SK-N-SH treated with all-trans-retinoic acid at 6 μM for 48 hours (cell line): ENCODE results near the gene SMYD3.

Experiments
- ATAC-seq: fragments of 200-7000 bp; cut with Tn5 transposase; 3 replicates; pipeline ENCODE4 v1.9.1; 2020; ENCODE audit warnings: mild to moderate bottlenecking, moderate library complexity
- ARNTL ChIP-seq: fragments of 450-650 bp; formaldehyde crosslinking; IDR thresholded peaks from 2 replicates; pipeline ENCODE4 v1.5.0; 2020; ENCODE audit warnings: low read depth, mild to moderate bottlenecking, moderate library complexity, borderline replicate concordance
- BACH2 ChIP-seq: fragments of 250-450 bp; sonication (Bioruptor Pico); IDR thresholded peaks from 2 replicates; pipeline ENCODE4 v1.9.0; 2021; ENCODE audit warnings: mild to moderate bottlenecking, borderline replicate concordance
- CSDC2 ChIP-seq: fragments of 250-450 bp; sonication (Bioruptor Pico); IDR thresholded peaks from 2 replicates; pipeline ENCODE4 v1.5.0; 2020; ENCODE audit warnings: mild to moderate bottlenecking, moderate library complexity
- ESRRG ChIP-seq: fragments of 250-450 bp; sonication (Bioruptor Pico); IDR thresholded peaks from 2 replicates; pipeline ENCODE4 v1.6.1; 2021; ENCODE audit warnings: mild to moderate bottlenecking
- GLIS3 ChIP-seq: fragments of 250-450 bp; sonication (Bioruptor Pico); IDR thresholded peaks from 2 replicates; pipeline ENCODE4 v1.5.0; 2020; ENCODE audit warnings: mild to moderate bottlenecking, moderate library complexity
- ISL1 ChIP-seq: fragments of 250-450 bp; sonication (Bioruptor Pico); IDR thresholded peaks from 2 replicates; pipeline ENCODE4 v2.1.2; 2022; ENCODE audit warnings: mild to moderate bottlenecking, moderate library complexity
- OSR1 ChIP-seq: fragments of 250-450 bp; sonication (Bioruptor Pico); IDR thresholded peaks from 2 replicates; pipeline ENCODE4 v1.8.0; 2022; ENCODE audit warnings: moderate library complexity, mild to moderate bottlenecking, inconsistent platforms
- PPARA ChIP-seq: fragments of 250-450 bp; sonication (Bioruptor Pico); IDR thresholded peaks from 2 replicates; pipeline ENCODE4 v1.5.0; 2020; ENCODE audit warnings: mild to moderate bottlenecking, borderline replicate concordance
- RARB ChIP-seq: fragments of 250-450 bp; sonication (Bioruptor Pico); IDR thresholded peaks from 2 replicates; pipeline ENCODE4 v1.8.0; 2021; ENCODE audit warnings: mild to moderate bottlenecking, moderate library complexity
- TCF4 ChIP-seq: fragments of 250-450 bp; sonication (Bioruptor Pico); IDR thresholded peaks from 2 replicates; pipeline ENCODE4 v1.8.0; 2021; ENCODE audit warnings: mild to moderate bottlenecking, moderate library complexity, borderline replicate concordance
- TOX ChIP-seq: fragments of 250-450 bp; sonication (Bioruptor Pico); IDR thresholded peaks from 2 replicates; pipeline ENCODE4 v1.8.0; 2021; ENCODE audit warnings: mild to moderate bottlenecking, moderate library complexity, borderline replicate concordance
- TSHZ2 ChIP-seq: fragments of 250-450 bp; sonication (Bioruptor Pico); IDR thresholded peaks from 2 replicates; pipeline ENCODE4 v1.5.0; 2020; ENCODE audit warnings: mild to moderate bottlenecking, moderate library complexity
- ZC3H10 ChIP-seq: fragments of 250-450 bp; sonication (Bioruptor Pico); IDR thresholded peaks from 2 replicates; pipeline ENCODE4 v1.5.1; 2021; ENCODE audit warnings: mild to moderate bottlenecking, moderate library complexity
- ZFP3 ChIP-seq: fragments of 250-450 bp; sonication (Bioruptor Pico); IDR thresholded peaks from 2 replicates; pipeline ENCODE4 v1.5.0; 2020; ENCODE audit warnings: mild to moderate bottlenecking, moderate library complexity
- ZFP30 ChIP-seq: fragments of 450-650 bp; formaldehyde crosslinking; IDR thresholded peaks from 2 replicates; pipeline ENCODE4 v1.5.0; 2022; ENCODE audit warnings: mild to moderate bottlenecking, moderate library complexity
- ZNF565 ChIP-seq: fragments of 450-650 bp; formaldehyde crosslinking; conservative IDR thresholded peaks from 2 replicates; pipeline ENCODE4 v1.5.0; 2020; ENCODE audit warnings: low read depth, mild to moderate bottlenecking, moderate library complexity
- ZNF70 ChIP-seq: fragments of 450-650 bp; formaldehyde crosslinking; IDR thresholded peaks from 2 replicates; pipeline ENCODE4 v1.5.0; 2020; ENCODE audit warnings: mild to moderate bottlenecking, moderate library complexity
- ZNF8 ChIP-seq: fragments of 450-650 bp; formaldehyde crosslinking; IDR thresholded peaks from 2 replicates; pipeline ENCODE4 v1.5.0; 2020; ENCODE audit warnings: mild to moderate bottlenecking, moderate library complexity
- TF ChIP-seq, protein P1 (sequence below): fragments of 250-450 bp; sonication (Bioruptor Pico); IDR thresholded peaks from 2 replicates; pipeline ENCODE4 v1.5.1; 2021; ENCODE audit warnings: mild to moderate bottlenecking, moderate library complexity
- TF ChIP-seq, protein P2 (sequence below): fragments of 250-450 bp; sonication (Bioruptor Pico); IDR thresholded peaks from 2 replicates; pipeline ENCODE4 v1.8.0; 2021; ENCODE audit warnings: low read depth, mild to moderate bottlenecking, moderate library complexity, borderline replicate concordance
- TF ChIP-seq, protein P3 (sequence below): fragments of 250-450 bp; sonication (Bioruptor Pico); IDR thresholded peaks from 2 replicates; pipeline ENCODE4 v1.5.1; 2020; ENCODE audit warnings: low read depth, mild to moderate bottlenecking, moderate library complexity
- TF ChIP-seq, protein P4 (sequence below): fragments of 250-450 bp; sonication (Bioruptor Pico); IDR thresholded peaks from 2 replicates; pipeline ENCODE4 v1.8.0; 2020; ENCODE audit warnings: mild to moderate bottlenecking, moderate library complexity, borderline replicate concordance

SMYD3 gene

GRCh38 chr1:246258250-246258649 lies 248.8 kb downstream of the SMYD3 start:
- TF ChIP-seq ZC3H10 (CRISPR knock-in tag) (no peak), RARB (CRISPR knock-in tag) (no peak), TSHZ2 (CRISPR knock-in tag) (no peak), BACH2 (CRISPR knock-in tag) (no peak), ARNTL (no peak), CSDC2 (CRISPR knock-in tag) (no peak), TOX (no peak), ZNF8 (no peak)
- ATAC-seq = no peak

- ATAC-seq = no peak
- TF ChIP-seq ZFP30 (no peak), OSR1 (CRISPR knock-in tag) (no peak), ZNF70 (CRISPR knock-in tag) (no peak), PPARA (CRISPR knock-in tag) (no peak)
Measured at GRCh38 chr1:246255773-246256172, 251.3 kb downstream of the SMYD3 start.

- ATAC-seq = no peak
- TF ChIP-seq ZFP30 (no peak), ISL1 (CRISPR knock-in tag) (no peak), ESRRG (CRISPR knock-in tag) (no peak), ARNTL (no peak), TCF4 (CRISPR knock-in tag) (no peak), ZNF70 (CRISPR knock-in tag) (no peak), CSDC2 (CRISPR knock-in tag) (no peak), ZC3H10 (CRISPR knock-in tag) (no peak)
- TF ChIP-seq, protein P1, sequence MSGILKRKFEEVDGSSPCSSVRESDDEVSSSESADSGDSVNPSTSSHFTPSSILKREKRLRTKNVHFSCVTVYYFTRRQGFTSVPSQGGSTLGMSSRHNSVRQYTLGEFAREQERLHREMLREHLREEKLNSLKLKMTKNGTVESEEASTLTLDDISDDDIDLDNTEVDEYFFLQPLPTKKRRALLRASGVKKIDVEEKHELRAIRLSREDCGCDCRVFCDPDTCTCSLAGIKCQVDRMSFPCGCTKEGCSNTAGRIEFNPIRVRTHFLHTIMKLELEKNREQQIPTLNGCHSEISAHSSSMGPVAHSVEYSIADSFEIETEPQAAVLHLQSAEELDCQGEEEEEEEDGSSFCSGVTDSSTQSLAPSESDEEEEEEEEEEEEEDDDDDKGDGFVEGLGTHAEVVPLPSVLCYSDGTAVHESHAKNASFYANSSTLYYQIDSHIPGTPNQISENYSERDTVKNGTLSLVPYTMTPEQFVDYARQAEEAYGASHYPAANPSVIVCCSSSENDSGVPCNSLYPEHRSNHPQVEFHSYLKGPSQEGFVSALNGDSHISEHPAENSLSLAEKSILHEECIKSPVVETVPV (CRISPR knock-in tag) = no peak
- TF ChIP-seq, protein P2, sequence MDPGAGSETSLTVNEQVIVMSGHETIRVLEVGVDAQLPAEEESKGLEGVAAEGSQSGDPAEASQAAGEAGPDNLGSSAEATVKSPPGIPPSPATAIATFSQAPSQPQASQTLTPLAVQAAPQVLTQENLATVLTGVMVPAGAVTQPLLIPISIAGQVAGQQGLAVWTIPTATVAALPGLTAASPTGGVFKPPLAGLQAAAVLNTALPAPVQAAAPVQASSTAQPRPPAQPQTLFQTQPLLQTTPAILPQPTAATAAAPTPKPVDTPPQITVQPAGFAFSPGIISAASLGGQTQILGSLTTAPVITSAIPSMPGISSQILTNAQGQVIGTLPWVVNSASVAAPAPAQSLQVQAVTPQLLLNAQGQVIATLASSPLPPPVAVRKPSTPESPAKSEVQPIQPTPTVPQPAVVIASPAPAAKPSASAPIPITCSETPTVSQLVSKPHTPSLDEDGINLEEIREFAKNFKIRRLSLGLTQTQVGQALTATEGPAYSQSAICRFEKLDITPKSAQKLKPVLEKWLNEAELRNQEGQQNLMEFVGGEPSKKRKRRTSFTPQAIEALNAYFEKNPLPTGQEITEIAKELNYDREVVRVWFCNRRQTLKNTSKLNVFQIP (CRISPR knock-in tag) = no peak
- TF ChIP-seq, all 23 proteins: peak for 0
Measured at GRCh38 chr1:246254854-246255253, 252.2 kb downstream of the SMYD3 start.

- no peak for ATAC-seq
- TF ChIP-seq, protein P3, sequence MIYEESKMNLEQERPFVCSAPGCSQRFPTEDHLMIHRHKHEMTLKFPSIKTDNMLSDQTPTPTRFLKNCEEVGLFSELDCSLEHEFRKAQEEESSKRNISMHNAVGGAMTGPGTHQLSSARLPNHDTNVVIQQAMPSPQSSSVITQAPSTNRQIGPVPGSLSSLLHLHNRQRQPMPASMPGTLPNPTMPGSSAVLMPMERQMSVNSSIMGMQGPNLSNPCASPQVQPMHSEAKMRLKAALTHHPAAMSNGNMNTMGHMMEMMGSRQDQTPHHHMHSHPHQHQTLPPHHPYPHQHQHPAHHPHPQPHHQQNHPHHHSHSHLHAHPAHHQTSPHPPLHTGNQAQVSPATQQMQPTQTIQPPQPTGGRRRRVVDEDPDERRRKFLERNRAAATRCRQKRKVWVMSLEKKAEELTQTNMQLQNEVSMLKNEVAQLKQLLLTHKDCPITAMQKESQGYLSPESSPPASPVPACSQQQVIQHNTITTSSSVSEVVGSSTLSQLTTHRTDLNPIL (CRISPR knock-in tag) = no peak
- TF ChIP-seq ZNF8 (no peak), TCF4 (CRISPR knock-in tag) (no peak), ZNF565 (no peak), RARB (CRISPR knock-in tag) (no peak), CSDC2 (CRISPR knock-in tag) (no peak), OSR1 (CRISPR knock-in tag) (no peak), TSHZ2 (CRISPR knock-in tag) (no peak), TOX (no peak), ZFP3 (CRISPR knock-in tag) (no peak), BACH2 (CRISPR knock-in tag) (no peak), GLIS3 (CRISPR knock-in tag) (no peak)
- TF ChIP-seq, protein P4, sequence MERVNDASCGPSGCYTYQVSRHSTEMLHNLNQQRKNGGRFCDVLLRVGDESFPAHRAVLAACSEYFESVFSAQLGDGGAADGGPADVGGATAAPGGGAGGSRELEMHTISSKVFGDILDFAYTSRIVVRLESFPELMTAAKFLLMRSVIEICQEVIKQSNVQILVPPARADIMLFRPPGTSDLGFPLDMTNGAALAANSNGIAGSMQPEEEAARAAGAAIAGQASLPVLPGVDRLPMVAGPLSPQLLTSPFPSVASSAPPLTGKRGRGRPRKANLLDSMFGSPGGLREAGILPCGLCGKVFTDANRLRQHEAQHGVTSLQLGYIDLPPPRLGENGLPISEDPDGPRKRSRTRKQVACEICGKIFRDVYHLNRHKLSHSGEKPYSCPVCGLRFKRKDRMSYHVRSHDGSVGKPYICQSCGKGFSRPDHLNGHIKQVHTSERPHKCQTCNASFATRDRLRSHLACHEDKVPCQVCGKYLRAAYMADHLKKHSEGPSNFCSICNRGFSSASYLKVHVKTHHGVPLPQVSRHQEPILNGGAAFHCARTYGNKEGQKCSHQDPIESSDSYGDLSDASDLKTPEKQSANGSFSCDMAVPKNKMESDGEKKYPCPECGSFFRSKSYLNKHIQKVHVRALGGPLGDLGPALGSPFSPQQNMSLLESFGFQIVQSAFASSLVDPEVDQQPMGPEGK (CRISPR knock-in tag) = no peak
Measured at GRCh38 chr1:246246430-246246829, 260.6 kb downstream of the SMYD3 start.
